K562 (cell line): ENCODE data around the gene NR1D2. TPM values are rescaled to one million over a fixed set of nuclear protein-coding genes. Genes with fewer than 3 reads are reported as not detected.

Experiments used
- ATAC-seq: fragments of 200-7000 bp; cut with Tn5 transposase; 3 replicates; pipeline ENCODE4 v1.9.1; 2020; ENCODE audit warnings: moderate library complexity
- BruUV-seq: library from RNA; stranded (reverse); fragments of 400-500 nt; replicated peaks from 2 replicates; lab custom pipeline; 2021; lab: Mats Ljungman, UMichigan
- CTCF ChIA-PET: fragments of 300-600 bp; formaldehyde crosslinking; extraction: SDS; loops from one replicate; lab custom pipeline; 2021; ENCODE audit warnings: low intra/inter-chr PET ratio; lab: Yijun Ruan, JAX
- POLR2A ChIA-PET: fragments of 300-600, 350-650 bp; sonication (Branson Sonifier 250); formaldehyde crosslinking; extraction: SDS; loops from one replicate; lab custom pipeline; 2021; ENCODE audit warnings: antibody characterized with exemption, inconsistent platforms; lab: Yijun Ruan, JAX
- DNase-seq, 4 experiments: peaks; one replicate each; pipeline versions ENCODE4 v3.0.0 to v3.0.0-alpha.2; 2011 to 2018; ENCODE audit warnings: low spot score in 3 of 4, mixed read lengths in 3 of 4; ENCODE audit errors: extremely low read depth in 1 of 4
- FAIRE-seq: peaks from 2 replicates; lab custom pipeline; 2011; peaks lifted over from hg19 to GRCh38; lab: Jason Lieb, UNC
- H2AFZ ChIP-seq: 2 replicates; pipeline ENCODE4 v1.6.0; 2011; ENCODE audit warnings: low read depth, low read length, control low read depth, inconsistent platforms
- H3K27ac ChIP-seq: fragments of 200-600 bp; 3 replicates; pipeline ENCODE4 v1.8.0; 2011; ENCODE audit warnings: low read depth, mild to moderate bottlenecking, control low read depth, inconsistent platforms, low read length, moderate library complexity, mixed read lengths; ENCODE audit errors: extremely low read depth
- H3K27me3 ChIP-seq, 2 experiments: fragments of 300-600 bp in 1 of 2; 2 replicates in 1 of 2; 3 replicates in 1 of 2; pipeline versions ENCODE4 v1.6.0 to v1.8.0; 2011; ENCODE audit warnings: inconsistent platforms in 2 of 2, low read length in 2 of 2, mild to moderate bottlenecking in 1 of 2, mixed read lengths in 1 of 2, moderate library complexity in 1 of 2; ENCODE audit not compliant: control insufficient read depth in 2 of 2, insufficient read depth in 2 of 2
- H3K36me3 ChIP-seq: fragments of 300-600 bp; 3 replicates; pipeline ENCODE4 v1.8.0; 2011; ENCODE audit warnings: mild to moderate bottlenecking, low read length, inconsistent platforms; ENCODE audit not compliant: control insufficient read depth, insufficient read depth
- H3K4me1 ChIP-seq, 2 experiments: fragments of 200-600 bp in 1 of 2; replicated peaks in 1 of 2; 2 replicates in 1 of 2; 3 replicates in 1 of 2; pipeline versions ENCODE4 v1.5.1 to v1.8.0; 2011; ENCODE audit warnings: inconsistent platforms in 2 of 2, low read length in 2 of 2, mild to moderate bottlenecking in 1 of 2, mixed read lengths in 1 of 2, moderate library complexity in 1 of 2; ENCODE audit not compliant: control insufficient read depth in 2 of 2, insufficient read depth in 2 of 2
- H3K4me2 ChIP-seq: 2 replicates; pipeline ENCODE4 v1.6.1; 2011; ENCODE audit warnings: low read length, control low read depth, inconsistent platforms, mixed read lengths; ENCODE audit not compliant: insufficient read depth
- H3K4me3 ChIP-seq: fragments of 200-600 bp; sonication (generic), shearing (Covaris generic); 2 replicates; pipeline ENCODE4 v1.5.1; 2016; ENCODE audit warnings: control low read depth, inconsistent platforms
- H3K79me2 ChIP-seq: fragments of 200-600 bp; 3 replicates; pipeline ENCODE4 v1.8.0; 2011; ENCODE audit warnings: low read length, inconsistent platforms; ENCODE audit not compliant: control insufficient read depth, insufficient read depth
- H3K9ac ChIP-seq, 2 experiments: 2 replicates each; pipeline versions ENCODE4 v1.6.0 to v1.6.1; 2011; ENCODE audit warnings: low read depth in 2 of 2, low read length in 2 of 2, control low read depth in 1 of 2, inconsistent platforms in 1 of 2, mild to moderate bottlenecking in 1 of 2, mixed read lengths in 1 of 2; ENCODE audit not compliant: insufficient read depth in 1 of 2
- H3K9me1 ChIP-seq: one replicate; pipeline ENCODE4 v1.6.0; 2011; ENCODE audit warnings: inconsistent platforms, mild to moderate bottlenecking, low read length, moderate library complexity; ENCODE audit not compliant: control insufficient read depth, insufficient read depth
- H3K9me3 ChIP-seq: replicated peaks from 2 replicates; pipeline ENCODE4 v1.5.1; 2011; ENCODE audit warnings: low read depth, low read length, inconsistent platforms; ENCODE audit not compliant: control insufficient read depth, insufficient read depth
- H4K20me1 ChIP-seq: replicated peaks from 2 replicates; pipeline ENCODE4 v1.6.1; 2011; ENCODE audit warnings: low read length, inconsistent platforms, mixed read lengths; ENCODE audit not compliant: control insufficient read depth, insufficient read depth
- BRCA1 ChIP-seq, 2 experiments: fragments of 450-650 bp in 1 of 2; sonication (generic) in 1 of 2; formaldehyde crosslinking in 1 of 2; IDR thresholded peaks; 2 replicates each; pipeline versions ENCODE4 v1.5.0 to v1.6.1; 2017 to 2020; ENCODE audit warnings: mild to moderate bottlenecking in 1 of 2, missing genetic modification reagents in 1 of 2
- CHD2 ChIP-seq: IDR thresholded peaks from 2 replicates; pipeline ENCODE4 v1.6.1; 2011; ENCODE audit warnings: low read depth, low read length
- HBP1 ChIP-seq: fragments of 450-650 bp; formaldehyde crosslinking; IDR thresholded peaks from 2 replicates; pipeline ENCODE4 v1.4.0; 2022; ENCODE audit warnings: missing genetic modification characterization
- HNRNPLL ChIP-seq: fragments of 200-400 bp; formaldehyde crosslinking; IDR thresholded peaks from 2 replicates; pipeline ENCODE4 v1.6.1; 2017; ENCODE audit warnings: low read length, low read depth, mild to moderate bottlenecking; ENCODE audit not compliant: poor library complexity, severe bottlenecking
- KLF1 ChIP-seq: fragments of 450-650 bp; IDR thresholded peaks from 2 replicates; pipeline ENCODE4 v1.6.1; 2016; ENCODE audit warnings: missing genetic modification characterization, missing compliant biosample characterization
- KLF10 ChIP-seq: fragments of 250-450 bp; sonication (Bioruptor Pico); IDR thresholded peaks from 2 replicates; pipeline ENCODE4 v1.6.1; 2021; ENCODE audit warnings: matching md5 sums
- KLF16 ChIP-seq: IDR thresholded peaks from 2 replicates; pipeline ENCODE4 v1.6.1; 2016; ENCODE audit warnings: antibody characterized with exemption
- MAZ ChIP-seq, 2 experiments: fragments of 450-650 bp in 1 of 2; sonication (generic) in 1 of 2; formaldehyde crosslinking; IDR thresholded peaks in 1 of 2; conservative IDR thresholded peaks in 1 of 2; 2 replicates each; pipeline versions ENCODE4 v1.4.0 to v1.5.0; 2020; ENCODE audit warnings: mild to moderate bottlenecking in 1 of 2, missing genetic modification reagents in 1 of 2
- MCM2 ChIP-seq: fragments of 450-650 bp; IDR thresholded peaks from 2 replicates; pipeline ENCODE4 v1.6.1; 2017; ENCODE audit warnings: low read depth, mild to moderate bottlenecking
- MIER1 ChIP-seq: fragments of 450-650 bp; IDR thresholded peaks from 2 replicates; pipeline ENCODE4 v1.6.1; 2016; ENCODE audit warnings: antibody characterized with exemption, mild to moderate bottlenecking, low read depth
- PHF21A ChIP-seq: fragments of 450-650 bp; IDR thresholded peaks from 2 replicates; pipeline ENCODE4 v1.6.1; 2017; ENCODE audit warnings: low read depth, borderline replicate concordance
- PKNOX1 ChIP-seq: fragments of 450-650 bp; IDR thresholded peaks from 2 replicates; pipeline ENCODE4 v1.6.1; 2016
- ZHX1 ChIP-seq: fragments of 150-350 bp; conservative IDR thresholded peaks from 2 replicates; pipeline ENCODE4 v1.6.1; 2014; ENCODE audit warnings: low read length
- ZNF12 ChIP-seq: sonication (generic); formaldehyde crosslinking; IDR thresholded peaks from 2 replicates; pipeline ENCODE4 v1.4.0; 2020; ENCODE audit warnings: mild to moderate bottlenecking, missing genetic modification reagents
- ZNF431 ChIP-seq: sonication (generic); formaldehyde crosslinking; IDR thresholded peaks from 2 replicates; pipeline ENCODE4 v1.8.0; 2022; ENCODE audit warnings: mild to moderate bottlenecking, missing genetic modification reagents
- ZNF780A ChIP-seq: fragments of 250-450 bp; sonication (Bioruptor Pico); IDR thresholded peaks from 2 replicates; pipeline ENCODE4 v1.5.0; 2021; ENCODE audit warnings: mild to moderate bottlenecking
- ZSCAN32 ChIP-seq: fragments of 450-650 bp; formaldehyde crosslinking; IDR thresholded peaks from 2 replicates; pipeline ENCODE4 v1.4.0; 2020; ENCODE audit warnings: mild to moderate bottlenecking, moderate library complexity
- WGBS: fragments of 100-300 bp; shearing (Covaris generic); methylation state at CpG from one replicate; pipeline ENCODE4 v1.1.6; 2016; ENCODE audit warnings: low coverage, mixed read lengths; ENCODE audit not compliant: insufficient coverage; ENCODE audit errors: missing lambda C conversion rate; 5-methylcytosine and 5-hydroxymethylcytosine counted together
- in situ Hi-C: fragments of 300-500 bp; cut with MboI; formaldehyde crosslinking; loops from 4 replicates; pipeline ENCODE4 v1.15.0; 2018; ENCODE audit warnings: inconsistent platforms, mixed read lengths
- intact Hi-C: fragments of 100-400 bp; cut with micrococcal nuclease; formaldehyde crosslinking; loops from 2 replicates; pipeline ENCODE4 v1.14.2; 2022
- polyA plus RNA-seq, 8 experiments: library from polyadenylated mRNA; depleted of rRNA in 4 of 8; stranded (reverse) in 5 of 8; unstranded in 3 of 8; fragments of >200 nt; fragmentation: Nextera tagmentation in 2 of 8; fragmentation: Illumina TruSeq in 1 of 8; extraction: Ambion mirVana in 2 of 8; extraction: Trizol in 1 of 8; gene quantifications; 2 replicates each; pipeline versions ENCODE4 v1.2.1 to v1.2.3, GENCODE V29; 2011 to 2014; ENCODE audit warnings: inconsistent platforms in 1 of 8, missing spikeins in 1 of 8
- total RNA-seq, 7 experiments: library from RNA; depleted of rRNA in 6 of 7; stranded (reverse); fragments of >200 nt in 6 of 7; fragmentation: Illumina TruSeq in 2 of 7; extraction: Trizol in 2 of 7; gene quantifications; 2 replicates each; pipeline versions ENCODE4 v1.2.1 to v1.2.3, GENCODE V29; 2011 to 2021; ENCODE audit warnings: low replicate concordance in 1 of 7

The NR1D2 gene
- total and polyA plus RNA-seq, 9 of the 15 experiments (the other 6 are each of a cell fraction or from before 2014, with no cell fraction given) = 1.2 to 5.5 (median 2.9) TPM

GRCh38 chr3:23999012-23999641 is 54.0 kb downstream of the NR1D2 start (continued):
- no peak for TF ChIP-seq ZHX1
- TF ChIP-seq ZNF431 = no peak
- no peak for TF ChIP-seq KLF10 (CRISPR knock-in tag)
- peak; percentile 56; the same call in 1 of the 2 replicates for TF ChIP-seq KLF16

- Histone ChIP-seq H3K36me3 (no peaks in the 10 kb centered on the region), H3K4me3 (no peak overlapping the region), H3K9me3 (no peaks in the 10 kb centered on the region), H3K27ac (no peak overlapping the region), H3K9ac (no peak overlapping the region), H2AFZ (no peak overlapping the region), H3K4me2 (no peak overlapping the region), H4K20me1 (no peaks in the 10 kb centered on the region), H3K9me1 (no peaks in the 10 kb centered on the region), H3K27me3 (peaks cover 10 to 13% of the 10 kb centered on the region in 2 experiments; a peak in 3 of 5 replicates), H3K79me2 (no peaks in the 10 kb centered on the region), H3K4me1 (no peaks in the 10 kb centered on the region)
- no peak for DNase-seq
- in situ Hi-C loops = no loop called here
- TF ChIP-seq MIER1 = no peak
- TF ChIP-seq MCM2 = no peak
- TF ChIP-seq PKNOX1 = no peak
- no peak for TF ChIP-seq ZNF12 (CRISPR knock-in tag)
- TF ChIP-seq CHD2 = no peak
- no peak for TF ChIP-seq MAZ (CRISPR knock-in tag; conservative IDR thresholded peaks at IDR 0.05 in 1 of 2, IDR thresholded peaks at IDR 0.05 in 1 of 2)
- no peak for TF ChIP-seq HNRNPLL
- no peak for TF ChIP-seq PHF21A
- no peak for TF ChIP-seq KLF1 (tag)
- TF ChIP-seq BRCA1 (IDR thresholded peaks at IDR 0.05) = no peak
- TF ChIP-seq BRCA1 (CRISPR knock-in tag; IDR thresholded peaks at IDR 0.05) = no peak
- no peak for TF ChIP-seq ZSCAN32 (CRISPR knock-in tag)
- TF ChIP-seq HBP1 (CRISPR knock-in tag) = no peak
- TF ChIP-seq ZNF780A (CRISPR knock-in tag) = no peak
- POLR2A ChIA-PET = interaction anchor here (0.9 kb wide), 1 partner anchor 19 kb away, joined by 4 read pairs; no protein-coding TSS in a partner anchor
- intact Hi-C loops = no loop called here
- CTCF ChIA-PET = no interaction called here
- FAIRE-seq = no peak
- no peak for ATAC-seq
- BruUV-seq = no TSS peak
- WGBS = 0% methylated on average over 4 of the region's 4 CpGs
Observed at GRCh38 chr3:24002129-24002528, 57.0 kb downstream of the NR1D2 start.
